Measurements from ENCODE around the gene GPI. TPM values are rescaled to one million over a fixed set of nuclear protein-coding genes. Genes with fewer than 3 reads are reported as not detected.

The GPI gene
- total RNA-seq, 1 donor from 2014 or later = 337 TPM

DNA sequence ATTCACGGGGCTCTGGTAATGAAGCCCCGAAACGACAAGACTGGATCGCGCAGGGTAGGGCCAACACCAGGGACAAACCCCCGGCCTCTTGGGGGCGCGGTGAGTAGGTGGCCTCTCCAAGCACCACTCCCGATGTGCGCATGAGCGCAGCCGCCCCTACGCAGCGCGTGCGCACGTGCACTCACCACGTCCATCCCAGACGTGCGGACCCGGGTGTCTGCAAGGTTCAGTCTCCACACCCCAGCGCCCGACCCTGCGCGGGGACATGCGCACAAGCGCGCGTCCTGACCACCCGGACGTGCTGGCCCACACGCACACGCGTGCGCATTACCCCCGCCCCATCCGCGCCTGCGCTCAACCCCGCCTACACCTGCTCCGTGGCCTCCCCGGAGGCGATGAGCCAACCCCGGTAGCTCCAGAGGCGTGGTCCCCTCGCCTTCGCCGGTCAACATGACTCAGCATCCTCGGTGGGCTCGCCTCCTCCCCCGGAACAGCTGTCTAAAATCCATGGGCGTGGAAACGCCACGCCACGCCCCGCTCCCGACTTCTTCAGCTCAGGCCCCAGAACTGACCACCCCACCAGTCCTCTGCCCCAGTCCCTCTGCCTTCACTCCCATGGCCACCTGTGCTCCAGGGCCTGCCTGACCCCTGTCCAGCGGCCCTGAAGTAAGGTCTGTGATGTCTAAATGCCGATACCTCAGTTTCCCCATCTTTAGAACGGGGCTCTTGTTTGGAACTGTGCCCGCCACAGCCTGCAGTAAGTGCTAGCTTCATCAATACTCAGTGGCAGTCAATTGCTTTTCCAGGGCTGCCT lies 5.6 kb upstream of the GPI start:
- H3K27me3 ChIP-seq = no peaks in the 10 kb centered on the region
- peaks cover 11% of the 10 kb centered on the region in 2 donors for H3K36me3 ChIP-seq
- H3K4me1 ChIP-seq = peaks cover 0 to 3% of the 10 kb centered on the region in 2 donors
- intact Hi-C loops (cut with DNase I) = loop anchor here (1.0 to 5.0 kb wide), 2 partner anchors 123 to 142 kb away; partner anchors contain the start of gene WTIP
- H3K9me3 ChIP-seq = no peaks in the 10 kb centered on the region
- DNase-seq (ENCODE audit: low spot score in 2 of 2) = peak; percentile 91 to 97
- TF ChIP-seq, protein P1, sequence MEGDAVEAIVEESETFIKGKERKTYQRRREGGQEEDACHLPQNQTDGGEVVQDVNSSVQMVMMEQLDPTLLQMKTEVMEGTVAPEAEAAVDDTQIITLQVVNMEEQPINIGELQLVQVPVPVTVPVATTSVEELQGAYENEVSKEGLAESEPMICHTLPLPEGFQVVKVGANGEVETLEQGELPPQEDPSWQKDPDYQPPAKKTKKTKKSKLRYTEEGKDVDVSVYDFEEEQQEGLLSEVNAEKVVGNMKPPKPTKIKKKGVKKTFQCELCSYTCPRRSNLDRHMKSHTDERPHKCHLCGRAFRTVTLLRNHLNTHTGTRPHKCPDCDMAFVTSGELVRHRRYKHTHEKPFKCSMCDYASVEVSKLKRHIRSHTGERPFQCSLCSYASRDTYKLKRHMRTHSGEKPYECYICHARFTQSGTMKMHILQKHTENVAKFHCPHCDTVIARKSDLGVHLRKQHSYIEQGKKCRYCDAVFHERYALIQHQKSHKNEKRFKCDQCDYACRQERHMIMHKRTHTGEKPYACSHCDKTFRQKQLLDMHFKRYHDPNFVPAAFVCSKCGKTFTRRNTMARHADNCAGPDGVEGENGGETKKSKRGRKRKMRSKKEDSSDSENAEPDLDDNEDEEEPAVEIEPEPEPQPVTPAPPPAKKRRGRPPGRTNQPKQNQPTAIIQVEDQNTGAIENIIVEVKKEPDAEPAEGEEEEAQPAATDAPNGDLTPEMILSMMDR (IDR thresholded peaks at IDR 0.05) = peak; percentile 44 to 63 (median 44)
- peak overlapping the region; percentile 66 to 83 for H3K27ac ChIP-seq
- peak overlapping the region; percentile 40 to 50 for H3K4me3 ChIP-seq

GRCh38 chr19:34359954-34360315 lies 5.1 kb upstream of the GPI start:
- Histone ChIP-seq H3K9me3 (no peaks in the 10 kb centered on the region), H3K27me3 (no peaks in the 10 kb centered on the region), H3K4me1 (peaks cover 0 to 3% of the 10 kb centered on the region in 2 donors), H3K36me3 (peaks cover 5 to 9% of the 10 kb centered on the region in 2 donors), H3K27ac (peak overlapping the region; percentile 66 to 83), H3K4me3 (peak overlapping the region; percentile 40 to 50)
- intact Hi-C loops (cut with DNase I) = loop anchor here (1.0 to 5.0 kb wide), 2 partner anchors 122 to 141 kb away; partner anchors contain the start of gene WTIP
- DNase-seq (ENCODE audit: low spot score in 2 of 2) = no peak
- TF ChIP-seq, protein P1 (IDR thresholded peaks at IDR 0.05) = no peak

- Histone ChIP-seq H3K4me1 (peaks cover 0 to 3% of the 10 kb centered on the region in 2 donors), H3K9me3 (no peaks in the 10 kb centered on the region), H3K27ac (peak overlapping the region; percentile 66 to 83), H3K27me3 (no peaks in the 10 kb centered on the region), H3K36me3 (peaks cover under 1 to 4% of the 10 kb centered on the region in 2 donors), H3K4me3 (no peak overlapping the region)
- intact Hi-C loops (cut with DNase I) = no loop called here
- TF ChIP-seq, protein P1 (IDR thresholded peaks at IDR 0.05) = no peak
- DNase-seq (ENCODE audit: low spot score in 2 of 2) = no peak
Measured at GRCh38 chr19:34360354-34360909, 4.6 kb upstream of the GPI start.

GRCh38 chr19:34362679-34363069 lies 2.3 kb upstream of the GPI start:
- H3K36me3 ChIP-seq = peaks cover 0 to 9% of the 10 kb centered on the region in 2 donors
- H3K4me3 ChIP-seq = no peak overlapping the region
- intact Hi-C loops (cut with DNase I) = no loop called here
- TF ChIP-seq, protein P1 (IDR thresholded peaks at IDR 0.05) = no peak
- DNase-seq (ENCODE audit: low spot score in 2 of 2) = no peak
- H3K27me3 ChIP-seq = no peaks in the 10 kb centered on the region
- H3K4me1 ChIP-seq = peaks cover 8 to 17% of the 10 kb centered on the region in 2 donors
- no peak overlapping the region for H3K27ac ChIP-seq
- H3K9me3 ChIP-seq = no peaks in the 10 kb centered on the region

DNA sequence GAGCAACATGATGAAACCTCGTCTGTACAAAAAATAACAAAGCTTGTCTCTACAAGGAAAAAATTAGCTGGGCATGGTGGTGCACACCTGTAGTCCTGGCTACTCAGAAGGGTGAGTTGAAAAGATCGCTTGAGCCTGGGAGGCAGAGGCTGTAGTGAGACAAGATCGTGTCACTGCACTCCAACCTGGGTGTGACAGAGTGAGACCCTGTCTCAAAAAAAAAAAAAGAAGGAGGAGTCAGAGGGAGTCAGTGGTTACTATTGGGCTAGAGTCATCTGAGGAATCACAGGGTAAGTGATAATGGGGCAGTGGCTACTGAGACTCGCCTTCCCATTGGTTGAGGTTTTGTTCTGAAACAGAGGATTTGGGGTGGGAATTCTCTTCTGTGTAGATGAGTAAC lies 1.9 kb upstream of the GPI start:
- no peaks in the 10 kb centered on the region for H3K9me3 ChIP-seq
- H3K27me3 ChIP-seq = no peaks in the 10 kb centered on the region
- TF ChIP-seq, protein P1 (IDR thresholded peaks at IDR 0.05) = no peak
- no peak overlapping the region for H3K4me3 ChIP-seq
- peaks cover 1 to 12% of the 10 kb centered on the region in 2 donors for H3K36me3 ChIP-seq
- intact Hi-C loops (cut with DNase I) = no loop called here
- H3K4me1 ChIP-seq = peaks cover 8 to 17% of the 10 kb centered on the region in 2 donors
- H3K27ac ChIP-seq = no peak overlapping the region
- DNase-seq (ENCODE audit: low spot score in 2 of 2) = no peak

Data from ascending aorta (tissue), 2 donors.